EL (cell line): ENCODE results near the gene RHBDL1.
A peak's percentile ranks its signal among the peaks of the same experiment; 100 is the strongest.

Source experiments
- DNase-seq: peaks from one replicate; pipeline ENCODE4 v3.0.0-alpha.2; 2016

The RHBDL1 gene

DNA sequence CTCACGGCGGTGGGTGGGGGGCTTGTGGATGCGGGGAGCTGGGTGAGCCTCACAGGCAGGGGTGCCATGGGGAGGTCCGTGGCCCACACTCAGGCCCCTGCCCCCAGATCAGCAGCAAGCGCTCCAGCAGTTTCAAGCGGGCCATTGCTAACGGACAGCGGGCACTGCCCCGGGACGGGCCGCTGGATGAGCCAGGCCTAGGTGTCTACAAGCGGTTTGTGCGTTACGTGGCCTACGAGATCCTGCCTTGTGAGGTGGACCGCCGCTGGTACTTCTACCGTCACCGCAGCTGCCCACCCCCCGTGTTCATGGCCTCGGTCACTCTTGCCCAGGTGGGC lies 1.1 kb downstream of the RHBDL1 start:
- no peak for DNase-seq

DNA sequence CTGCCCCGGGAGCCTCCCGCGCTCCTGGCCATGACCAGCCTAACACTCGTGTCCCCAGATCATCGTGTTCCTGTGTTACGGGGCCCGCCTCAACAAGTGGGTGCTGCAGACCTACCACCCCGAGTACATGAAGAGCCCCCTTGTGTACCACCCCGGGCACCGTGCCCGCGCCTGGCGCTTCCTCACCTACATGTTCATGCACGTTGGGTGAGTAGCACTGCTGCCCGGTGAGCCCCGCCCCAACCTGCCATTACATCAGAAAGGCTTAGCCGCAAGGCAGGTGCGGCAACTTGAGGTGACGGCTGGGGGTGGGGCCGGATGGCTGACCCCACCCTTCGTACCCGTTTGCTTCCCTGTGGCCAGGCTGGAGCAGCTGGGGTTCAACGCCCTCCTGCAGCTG lies 1.4 kb downstream of the RHBDL1 start:
- DNase-seq: no peak

GRCh38 chr16:677316-678190 lies 2.1 kb downstream of the RHBDL1 start:
- DNase-seq: no peak

- no peak for DNase-seq
Measured at GRCh38 chr16:678209-678857, 2.9 kb downstream of the RHBDL1 start.

DNA sequence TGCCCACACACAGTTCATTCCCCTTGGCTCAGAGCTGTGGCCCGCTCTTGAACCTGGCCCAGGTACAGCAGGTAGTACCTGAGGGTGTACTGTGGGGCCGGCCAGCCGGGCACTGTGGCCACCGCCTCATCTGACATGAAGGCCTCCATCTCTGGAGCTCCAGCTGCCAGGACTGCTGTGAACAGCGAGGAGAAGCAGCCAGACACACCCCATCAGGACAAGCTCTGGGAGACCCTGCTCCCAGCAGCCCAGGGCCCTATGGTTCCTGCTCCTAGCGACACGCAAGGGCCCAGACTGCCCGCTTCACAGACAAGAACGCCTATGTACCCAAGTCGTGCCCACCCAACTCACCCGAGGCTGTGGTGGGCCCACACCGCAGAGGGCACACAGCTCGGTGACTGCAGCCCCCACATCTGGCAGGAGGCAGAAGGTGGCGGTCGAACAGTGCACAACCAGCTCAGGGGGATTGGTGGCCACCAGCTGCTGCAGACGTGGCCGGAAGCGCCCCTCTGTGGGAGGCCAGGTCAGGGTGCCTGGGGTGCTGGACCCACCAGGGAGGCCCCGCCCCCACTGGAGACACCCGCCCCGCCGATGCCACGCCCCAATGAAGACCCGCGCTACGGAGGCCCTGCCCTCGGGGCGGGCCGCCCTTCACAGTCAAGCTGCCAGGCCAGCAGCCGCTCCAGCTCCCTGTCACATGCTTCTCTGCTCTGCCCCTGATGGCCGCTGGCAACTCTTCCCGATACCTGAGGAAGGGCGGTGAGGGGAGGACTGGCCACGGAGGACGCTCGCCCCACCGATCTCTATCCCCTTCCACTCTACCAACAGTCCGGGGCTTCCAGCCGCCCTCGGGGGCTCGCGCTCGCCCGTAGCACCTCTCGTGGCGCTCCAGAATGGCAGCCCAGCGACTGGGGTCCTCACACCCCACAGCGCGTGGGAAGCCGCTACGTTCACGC lies 3.7 kb downstream of the RHBDL1 start:
- DNase-seq: peak; percentile 66

DNA sequence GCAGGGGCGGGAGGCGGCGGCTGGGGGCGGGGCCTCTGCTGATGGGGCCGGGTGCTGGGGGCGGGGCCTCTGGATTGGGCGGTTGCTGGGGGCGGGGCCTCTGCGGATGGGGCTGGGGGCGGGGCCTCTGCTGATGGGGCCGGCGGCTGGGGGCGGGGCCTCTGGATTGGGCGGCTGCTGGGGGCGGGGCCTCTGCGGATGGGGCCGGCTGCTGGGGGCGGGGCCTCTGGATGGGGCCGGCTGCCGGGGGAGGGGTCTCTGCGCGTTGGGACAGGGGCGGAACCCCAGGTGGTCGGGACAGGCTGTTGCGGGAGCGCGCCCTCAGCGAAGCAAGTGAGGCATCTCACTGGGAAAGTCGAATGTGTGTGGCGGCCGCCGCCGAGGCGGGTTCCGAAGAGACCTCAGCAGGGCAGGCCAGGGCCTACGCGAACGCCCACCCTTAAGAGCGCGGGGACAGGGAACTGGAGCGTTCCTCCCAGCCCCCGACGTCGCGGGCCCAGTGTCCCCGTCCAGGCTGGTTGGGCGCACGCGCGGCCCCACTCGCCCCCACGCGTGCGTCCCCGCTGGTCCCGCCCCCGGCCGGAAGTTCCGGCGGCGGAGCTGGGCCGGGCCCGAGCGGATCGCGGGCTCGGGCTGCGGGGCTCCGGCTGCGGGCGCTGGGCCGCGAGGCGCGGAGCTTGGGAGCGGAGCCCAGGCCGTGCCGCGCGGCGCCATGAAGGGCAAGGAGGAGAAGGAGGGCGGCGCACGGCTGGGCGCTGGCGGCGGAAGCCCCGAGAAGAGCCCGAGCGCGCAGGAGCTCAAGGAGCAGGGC lies 4.5 kb downstream of the RHBDL1 start, which contains the start of gene STUB1:
Gene STUB1 (plus strand): TSS at position 597 of the 811 bp plus-strand sequence. CDS start 116 bp downstream, at position 713.
- DNase-seq: peak; percentile 86

- no peak for DNase-seq
Measured at GRCh38 chr16:680625-680945, 5.1 kb downstream of the RHBDL1 start.

DNA sequence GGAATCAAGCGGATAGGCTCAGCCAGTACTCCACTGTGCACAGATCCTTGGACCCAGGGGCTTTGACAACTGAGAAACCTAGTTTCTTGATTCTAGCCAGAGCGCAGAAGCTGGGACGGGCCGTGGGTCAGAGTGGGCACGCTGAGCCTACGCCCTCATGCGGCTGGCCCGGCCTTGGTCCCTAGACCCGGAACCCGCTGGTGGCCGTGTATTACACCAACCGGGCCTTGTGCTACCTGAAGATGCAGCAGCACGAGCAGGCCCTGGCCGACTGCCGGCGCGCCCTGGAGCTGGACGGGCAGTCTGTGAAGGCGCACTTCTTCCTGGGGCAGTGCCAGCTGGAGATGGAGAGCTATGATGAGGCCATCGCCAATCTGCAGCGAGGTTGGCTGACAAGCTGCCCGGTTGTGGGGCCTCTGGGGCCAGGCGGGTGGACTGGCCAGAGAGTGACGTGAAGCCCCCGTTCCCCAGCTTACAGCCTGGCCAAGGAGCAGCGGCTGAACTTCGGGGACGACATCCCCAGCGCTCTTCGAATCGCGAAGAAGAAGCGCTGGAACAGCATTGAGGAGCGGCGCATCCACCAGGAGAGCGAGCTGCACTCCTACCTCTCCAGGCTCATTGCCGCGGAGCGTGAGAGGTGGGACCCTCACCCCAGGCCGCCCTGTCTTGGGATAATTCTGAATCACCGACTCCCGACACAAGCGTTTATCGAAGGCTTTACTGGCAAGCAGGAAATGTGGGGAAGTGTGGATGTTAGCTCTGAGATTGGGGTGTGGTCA lies 5.7 kb downstream of the RHBDL1 start:
- DNase-seq: peak; percentile 48

- DNase-seq: peak; percentile 59
Measured at GRCh38 chr16:681746-682427, 6.4 kb downstream of the RHBDL1 start.

DNA sequence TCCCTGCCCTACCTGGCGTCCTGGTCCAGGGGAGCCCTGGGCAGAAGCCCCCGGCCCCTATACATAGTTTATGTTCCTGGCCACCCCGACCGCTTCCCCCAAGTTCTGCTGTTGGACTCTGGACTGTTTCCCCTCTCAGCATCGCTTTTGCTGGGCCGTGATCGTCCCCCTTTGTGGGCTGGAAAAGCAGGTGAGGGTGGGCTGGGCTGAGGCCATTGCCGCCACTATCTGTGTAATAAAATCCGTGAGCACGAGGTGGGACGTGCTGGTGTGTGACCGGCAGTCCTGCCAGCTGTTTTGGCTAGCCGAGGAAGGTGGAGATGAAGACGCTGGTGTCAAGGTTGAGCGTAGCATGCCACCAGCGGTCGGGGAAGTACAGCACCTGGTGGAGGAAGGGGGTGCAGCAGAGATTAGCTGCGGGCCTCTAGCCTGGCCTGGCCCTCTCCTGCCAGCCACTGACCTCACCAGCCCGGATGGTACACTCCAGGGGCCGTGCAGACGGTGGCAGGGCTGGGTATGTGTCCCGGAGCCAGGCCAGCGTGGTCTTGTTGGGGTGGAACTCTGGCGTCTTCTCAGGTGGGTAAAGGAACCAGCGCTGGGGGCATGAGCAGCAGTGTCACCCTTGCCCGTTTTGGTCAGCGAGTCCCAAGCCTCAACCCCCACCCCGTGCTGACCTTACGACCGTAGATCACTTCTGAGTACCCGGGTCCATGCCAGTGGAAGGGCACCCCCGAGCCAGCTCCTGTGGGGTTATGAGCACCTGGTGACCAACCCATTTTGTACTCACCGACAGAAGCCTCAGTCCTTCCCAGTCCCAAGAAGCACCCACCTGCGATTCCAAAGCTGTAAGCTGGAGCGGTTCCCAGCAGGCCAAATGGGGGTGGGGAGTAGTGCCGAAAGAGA lies 7.3 kb downstream of the RHBDL1 start:
- DNase-seq: no peak

- no peak for DNase-seq
Measured at GRCh38 chr16:683396-684070, 8.1 kb downstream of the RHBDL1 start.

DNA sequence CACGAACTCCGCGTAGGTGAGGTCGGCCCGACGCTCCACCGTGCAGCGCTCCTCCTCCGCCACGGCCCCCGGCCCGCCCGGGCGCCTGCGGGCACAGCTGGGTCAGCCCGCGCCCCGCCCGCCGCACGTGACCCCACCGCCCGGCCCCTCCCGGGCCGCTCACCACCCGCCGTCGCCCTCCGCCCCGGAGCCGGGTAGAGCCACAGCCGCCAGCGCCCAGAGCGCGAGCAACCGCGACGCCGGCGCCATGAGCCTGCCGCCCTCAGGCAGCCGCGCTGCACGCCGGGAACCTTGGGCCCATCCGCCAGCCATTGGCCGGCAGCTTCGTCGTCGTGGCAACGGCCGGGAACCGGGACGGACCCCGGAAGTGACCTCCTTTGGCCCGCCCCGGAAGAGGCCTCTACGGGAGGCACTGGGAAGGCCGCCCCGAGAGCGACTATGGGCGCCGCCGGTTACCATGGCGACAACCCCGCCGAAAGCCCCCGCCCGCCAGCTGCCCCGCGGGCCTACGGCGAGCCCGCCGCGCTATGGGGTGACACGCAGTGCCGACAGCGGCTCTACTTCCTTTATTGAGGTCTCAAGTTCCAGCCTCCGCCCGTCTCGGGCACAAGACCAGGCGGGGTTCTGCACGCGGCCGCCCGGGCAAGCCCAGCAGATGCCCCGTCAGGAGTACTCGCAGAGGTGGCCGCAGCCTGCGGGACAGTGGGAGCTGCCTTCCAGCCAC lies 8.8 kb downstream of the RHBDL1 start, which contains the start of gene JMJD8:
Gene JMJD8 (minus strand): TSS at position 264 of the 724 bp plus-strand sequence. CDS start 15 bp downstream, at position 249.
- DNase-seq: peak; percentile 95

- no peak for DNase-seq
Measured at GRCh38 chr16:684961-685696, 9.7 kb downstream of the RHBDL1 start.

DNA sequence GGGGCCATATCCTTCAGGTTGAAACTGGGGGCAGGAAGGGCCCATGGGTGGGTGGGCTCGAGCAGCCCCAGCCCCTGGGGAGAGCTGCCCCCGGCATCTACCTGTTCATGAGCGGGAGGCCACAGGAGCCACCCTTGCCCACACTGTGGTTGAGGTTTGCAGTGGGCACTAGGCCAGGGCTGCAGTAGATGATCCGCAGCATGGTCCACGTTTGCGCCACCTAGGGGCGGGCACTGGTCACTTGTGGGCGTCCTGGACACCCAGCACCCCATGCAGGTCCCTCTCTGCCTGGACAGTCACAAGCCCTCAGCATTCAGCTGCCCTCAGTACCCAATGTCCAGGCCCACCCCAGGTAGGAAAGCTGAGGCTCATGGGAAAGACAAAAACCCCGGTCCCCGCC lies 10.5 kb downstream of the RHBDL1 start:
- DNase-seq: peak; percentile 48

DNA sequence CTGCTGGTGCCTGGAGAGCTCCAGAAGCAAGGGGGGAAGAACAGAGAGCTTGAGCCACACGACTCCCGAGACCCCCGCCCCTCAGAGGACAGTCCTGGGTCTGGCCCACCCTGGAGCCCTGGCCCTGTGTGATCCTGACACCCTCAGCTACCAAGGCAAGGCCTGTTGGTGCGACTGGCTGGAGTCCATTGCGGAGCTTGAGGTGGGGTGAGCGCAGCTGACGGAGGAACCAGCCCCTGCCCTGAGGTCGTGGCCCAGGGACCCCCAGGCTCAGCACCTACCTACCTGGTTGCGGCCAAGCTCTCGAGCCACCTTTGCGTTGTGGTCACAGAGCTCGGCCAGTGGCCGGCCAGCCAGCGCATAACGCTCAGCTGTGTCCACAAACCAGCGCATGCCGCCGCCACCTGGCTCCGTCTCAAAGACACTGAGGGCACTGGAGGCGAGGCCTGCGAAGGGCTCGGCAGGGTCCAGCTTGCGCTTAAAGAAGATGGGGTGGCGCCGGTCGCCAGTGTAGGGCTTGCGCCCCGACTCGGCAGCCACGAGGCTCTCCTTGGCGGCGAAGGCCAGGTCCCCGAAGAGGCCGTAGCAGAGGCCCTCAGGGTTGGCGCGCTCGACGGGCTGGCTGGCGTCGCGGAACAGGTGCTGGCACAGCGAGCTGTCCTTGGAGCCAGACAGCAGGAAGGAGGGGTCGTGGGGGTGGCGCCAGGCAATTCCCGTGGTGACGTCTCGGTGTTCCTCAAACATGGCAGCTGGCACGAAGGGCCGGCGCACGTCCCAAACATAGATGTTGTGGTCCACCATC lies 11.2 kb downstream of the RHBDL1 start:
- DNase-seq: no peak

GRCh38 chr16:687499-687898 lies 12.0 kb downstream of the RHBDL1 start:
- DNase-seq: no peak
